SK-N-SH (cell line): ENCODE data around the gene MAPT. TPM values are rescaled to one million over a fixed set of nuclear protein-coding genes. Genes with fewer than 3 reads are reported as not detected.

ENCODE experiments used
- CTCF ChIA-PET: fragments of 300-600, 350-600 bp; formaldehyde crosslinking; extraction: SDS; loops from one replicate; lab custom pipeline; 2021; lab: Yijun Ruan, JAX
- POLR2A ChIA-PET: fragments of 350-600 bp; sonication (Branson Sonifier 250); formaldehyde crosslinking; extraction: SDS; loops from one replicate; lab custom pipeline; 2020; ENCODE audit warnings: antibody characterized with exemption, inconsistent platforms; lab: Yijun Ruan, JAX
- DNase-seq: peaks from one replicate; pipeline ENCODE4 v3.0.0; 2012
- H2AFZ ChIP-seq: fragments of 200-600 bp; sonication (generic); 2 replicates; pipeline ENCODE4 v1.8.1; 2016; ENCODE audit warnings: antibody characterized with exemption, mild to moderate bottlenecking, low read depth
- H3F3A ChIP-seq: fragments of 200-600 bp; sonication (generic); replicated peaks from 2 replicates; pipeline ENCODE3; 2016; ENCODE audit warnings: antibody characterized with exemption, mild to moderate bottlenecking; ENCODE audit not compliant: insufficient read depth
- H3K27ac ChIP-seq, 2 experiments: fragments of 200-500 bp in 1 of 2; fragments of 200-600 bp in 1 of 2; sonication (Bioruptor generic) in 1 of 2; sonication (generic), shearing (Covaris generic) in 1 of 2; 2 replicates each; pipeline versions ENCODE4 v1.5.1 to v1.6.1; 2014 to 2016; ENCODE audit warnings: low read depth in 2 of 2, inconsistent platforms in 1 of 2, low read length in 1 of 2, mild to moderate bottlenecking in 1 of 2, mixed read lengths in 1 of 2
- H3K27me3 ChIP-seq: fragments of 200-600 bp; sonication (generic), shearing (Covaris generic); 2 replicates; pipeline ENCODE4 v1.6.1; 2016; ENCODE audit warnings: mixed run types; ENCODE audit not compliant: insufficient read depth
- H3K36me3 ChIP-seq, 2 experiments: fragments of 200-500 bp in 1 of 2; fragments of 200-600 bp in 1 of 2; sonication (Bioruptor generic) in 1 of 2; sonication (generic) in 1 of 2; replicated peaks in 1 of 2; 2 replicates each; pipeline versions ENCODE3 to v1.5.1; 2014 to 2016; ENCODE audit warnings: low read length in 1 of 2, mild to moderate bottlenecking in 1 of 2; ENCODE audit not compliant: insufficient read depth in 2 of 2, control insufficient read depth in 1 of 2
- H3K4me1 ChIP-seq, 2 experiments: fragments of 200-500 bp in 1 of 2; fragments of 200-600 bp in 1 of 2; sonication (Bioruptor generic) in 1 of 2; sonication (generic), shearing (Covaris generic) in 1 of 2; 2 replicates each; pipeline versions ENCODE4 v1.5.1 to v1.6.1; 2014 to 2016; ENCODE audit warnings: low read depth in 1 of 2, low read length in 1 of 2, mixed run types in 1 of 2; ENCODE audit not compliant: insufficient read depth in 2 of 2, control insufficient read depth in 1 of 2
- H3K4me2 ChIP-seq: fragments of 200-600 bp; sonication (generic), shearing (Covaris generic); 2 replicates; pipeline ENCODE4 v1.6.1; 2017; ENCODE audit warnings: mixed run types
- H3K4me3 ChIP-seq, 2 experiments: fragments of 200-500 bp in 1 of 2; fragments of 200-600 bp in 1 of 2; sonication (Bioruptor generic) in 1 of 2; sonication (generic), shearing (Covaris generic) in 1 of 2; 2 replicates each; pipeline versions ENCODE4 v1.5.1 to v1.8.1; 2014 to 2016; ENCODE audit warnings: low read depth in 2 of 2, inconsistent platforms in 1 of 2, low read length in 1 of 2, mild to moderate bottlenecking in 1 of 2, mixed read lengths in 1 of 2, moderate library complexity in 1 of 2
- H3K79me2 ChIP-seq: fragments of 200-600 bp; sonication (generic); 2 replicates; pipeline ENCODE4 v1.8.1; 2017; ENCODE audit warnings: mild to moderate bottlenecking; ENCODE audit not compliant: insufficient read depth
- H3K9ac ChIP-seq: fragments of 200-600 bp; sonication (generic); 2 replicates; pipeline ENCODE4 v1.6.1; 2017; ENCODE audit warnings: mixed run types
- H3K9me2 ChIP-seq: fragments of 200-600 bp; sonication (generic); 2 replicates; pipeline ENCODE4 v1.6.1; 2017; ENCODE audit warnings: mixed run types
- H3K9me3 ChIP-seq: fragments of 200-600 bp; sonication (generic); 2 replicates; pipeline ENCODE4 v1.6.1; 2017; ENCODE audit warnings: mixed run types, mild to moderate bottlenecking, moderate library complexity
- H4K20me1 ChIP-seq: fragments of 200-600 bp; sonication (generic); 2 replicates; pipeline ENCODE4 v1.6.1; 2017; ENCODE audit warnings: mild to moderate bottlenecking, mixed run types; ENCODE audit not compliant: insufficient read depth
- CHD2 ChIP-seq: fragments of 150-350 bp; IDR thresholded peaks from 2 replicates; pipeline ENCODE4 v1.6.1; 2018; ENCODE audit warnings: low read length; ENCODE audit not compliant: partially characterized antibody
- EP300 ChIP-seq, 2 experiments: IDR thresholded peaks; 2 replicates each; pipeline versions ENCODE4 v1.4.0 to v1.6.1; 2012; ENCODE audit warnings: borderline replicate concordance in 1 of 2, low read depth in 1 of 2, low read length in 1 of 2
- FOXJ3 ChIP-seq: sonication (generic); formaldehyde crosslinking; IDR thresholded peaks from 2 replicates; pipeline ENCODE4 v1.5.1; 2020; ENCODE audit warnings: mild to moderate bottlenecking, missing genetic modification reagents
- FOXM1 ChIP-seq: IDR thresholded peaks from 2 replicates; pipeline ENCODE4 v1.4.0; 2012; ENCODE audit warnings: low read depth, mild to moderate bottlenecking
- GABPA ChIP-seq: IDR thresholded peaks from 2 replicates; pipeline ENCODE4 v1.4.0; 2012; ENCODE audit warnings: low read depth, mild to moderate bottlenecking
- JUND ChIP-seq: IDR thresholded peaks from 2 replicates; pipeline ENCODE4 v1.4.0; 2012
- MAX ChIP-seq: IDR thresholded peaks from 2 replicates; pipeline ENCODE4 v1.4.0; 2012; ENCODE audit warnings: low read depth
- MXI1 ChIP-seq: IDR thresholded peaks from 2 replicates; pipeline ENCODE4 v1.6.1; 2012; ENCODE audit warnings: mild to moderate bottlenecking, low read depth, low read length, improper control_type of control experiment
- NFIC ChIP-seq: IDR thresholded peaks from 2 replicates; pipeline ENCODE4 v1.4.0; 2012; ENCODE audit warnings: borderline replicate concordance
- NRF1 ChIP-seq: IDR thresholded peaks from 2 replicates; pipeline ENCODE4 v1.6.1; 2012; ENCODE audit warnings: low read depth, mild to moderate bottlenecking, low read length
- PBX3 ChIP-seq: IDR thresholded peaks from 2 replicates; pipeline ENCODE4; 2012
- POLR2AphosphoS5 ChIP-seq: IDR thresholded peaks from 2 replicates; pipeline ENCODE4 v1.6.1; 2012; ENCODE audit warnings: low read depth, low read length
- RAD21 ChIP-seq: IDR thresholded peaks from 2 replicates; pipeline ENCODE4 v1.6.1; 2012; ENCODE audit warnings: mild to moderate bottlenecking, low read length
- RCOR1 ChIP-seq: fragments of 150-350 bp; IDR thresholded peaks from 2 replicates; pipeline ENCODE4 v1.6.1; 2017; ENCODE audit warnings: antibody characterized with exemption, low read length
- RXRA ChIP-seq: IDR thresholded peaks from 2 replicates; pipeline ENCODE4 v1.4.0; 2012; ENCODE audit warnings: low read depth, mild to moderate bottlenecking, borderline replicate concordance
- SIN3A ChIP-seq: IDR thresholded peaks from 2 replicates; pipeline ENCODE4 v1.6.1; 2012; ENCODE audit warnings: low read depth, mild to moderate bottlenecking, low read length, moderate library complexity, borderline replicate concordance
- SMC3 ChIP-seq: IDR thresholded peaks from 2 replicates; pipeline ENCODE4 v1.6.1; 2012; ENCODE audit warnings: low read depth, low read length, improper control_type of control experiment
- TCF12 ChIP-seq: IDR thresholded peaks from 2 replicates; pipeline ENCODE4 v1.4.0; 2012
- ZBTB33 ChIP-seq: IDR thresholded peaks from 2 replicates; pipeline ENCODE4 v1.4.0; 2012; ENCODE audit warnings: low read depth, borderline replicate concordance
- WGBS: methylation state at CpG from one replicate; pipeline ENCODE4 v1.1.6; 2017; ENCODE audit warnings: low lambda C conversion rate; 5-methylcytosine and 5-hydroxymethylcytosine counted together
- polyA plus RNA-seq, 3 experiments: library from polyadenylated mRNA; depleted of rRNA; stranded (reverse); fragments of >200 nt; gene quantifications; 2 replicates each; pipeline ENCODE4 v1.2.3, GENCODE V29; 2012
- TF ChIP-seq, protein P1 (sequence below): IDR thresholded peaks from 2 replicates; pipeline ENCODE4 v1.4.0; 2012; ENCODE audit warnings: low read depth, borderline replicate concordance

The MAPT gene
- polyA plus RNA-seq, 1 of the 3 experiments (the other 2 are of a cell fraction), result 0.74 TPM

- Histone ChIP-seq H3K9ac (no peak overlapping the region), H3K27me3 (peaks cover 68% of the 10 kb centered on the region), H3K9me3 (no peaks in the 10 kb centered on the region), H3K4me1 (peaks cover 0 to 31% of the 10 kb centered on the region in 2 experiments; a peak in 2 of 4 replicates), H3K4me3 (no peak overlapping the region), H3K9me2 (no peaks in the 10 kb centered on the region), H3K36me3 (no peaks in the 10 kb centered on the region), H4K20me1 (no peaks in the 10 kb centered on the region), H3K27ac (no peak overlapping the region), H3F3A (no peaks in the 10 kb centered on the region), H3K79me2 (no peaks in the 10 kb centered on the region), H2AFZ (no peak overlapping the region), H3K4me2 (no peak overlapping the region)
- WGBS, result 25% methylated on average over 2 of the region's 2 CpGs
- TF ChIP-seq RCOR1 (no peak), MXI1 (no peak), SMC3 (no peak), GABPA (no peak), MAX (no peak), EP300 (IDR thresholded peaks at IDR 0.05; ENCODE audit: borderline replicate concordance in 1 of 2, low read depth in 1 of 2, low read length in 1 of 2) (no peak), TCF12 (no peak), POLR2AphosphoS5 (no peak), NRF1 (no peak), SIN3A (no peak), PBX3 (no peak), RXRA (no peak), FOXJ3 (CRISPR knock-in tag) (no peak), JUND (no peak), CHD2 (no peak), ZBTB33 (no peak), RAD21 (no peak), NFIC (no peak), FOXM1 (no peak)
- TF ChIP-seq, protein P1, sequence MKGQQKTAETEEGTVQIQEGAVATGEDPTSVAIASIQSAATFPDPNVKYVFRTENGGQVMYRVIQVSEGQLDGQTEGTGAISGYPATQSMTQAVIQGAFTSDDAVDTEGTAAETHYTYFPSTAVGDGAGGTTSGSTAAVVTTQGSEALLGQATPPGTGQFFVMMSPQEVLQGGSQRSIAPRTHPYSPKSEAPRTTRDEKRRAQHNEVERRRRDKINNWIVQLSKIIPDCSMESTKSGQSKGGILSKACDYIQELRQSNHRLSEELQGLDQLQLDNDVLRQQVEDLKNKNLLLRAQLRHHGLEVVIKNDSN, result no peak
- DNase-seq, result no peak
- ChIA-PET CTCF (interaction anchor here (0.5 to 1.2 kb wide), 3 partner anchors 102 to 387 kb away, joined by 3 to 4 read pairs (median 3); no protein-coding TSS in a partner anchor), POLR2A (no interaction called here)
Measured at GRCh38 chr17:45900136-45900535, 5.8 kb downstream of the MAPT start.
